Effector memory CD4-positive, alpha-beta T cell (primary cell): Measurements from ENCODE around the gene CACNA2D1.

Source experiments
- DNase-seq, 3 donors: peaks; one replicate each; pipeline ENCODE4 v3.0.0-alpha.2; 2020
- H3K27ac ChIP-seq: 2 replicates; pipeline ENCODE4 v1.7.0; 2013; ENCODE audit warnings: mild to moderate bottlenecking, low read length, moderate library complexity; ENCODE audit not compliant: insufficient read depth, poor library complexity, severe bottlenecking
- H3K27me3 ChIP-seq: replicated peaks from 2 replicates; pipeline ENCODE4 v1.7.0; 2013; ENCODE audit warnings: mild to moderate bottlenecking, low read length; ENCODE audit not compliant: insufficient read depth, control insufficient read depth, poor library complexity, severe bottlenecking
- H3K36me3 ChIP-seq: 2 replicates; pipeline ENCODE4 v1.7.0; 2013; ENCODE audit warnings: mild to moderate bottlenecking, low read length, moderate library complexity; ENCODE audit not compliant: control insufficient read depth, insufficient read depth
- H3K4me1 ChIP-seq: 2 replicates; pipeline ENCODE4 v1.7.0; 2013; ENCODE audit warnings: low read length, mild to moderate bottlenecking; ENCODE audit not compliant: control insufficient read depth, insufficient read depth, poor library complexity, severe bottlenecking
- H3K4me3 ChIP-seq: 2 replicates; pipeline ENCODE4 v1.7.0; 2013; ENCODE audit warnings: low read length, low read depth, mild to moderate bottlenecking; ENCODE audit not compliant: insufficient read depth, poor library complexity, severe bottlenecking
- H3K9me3 ChIP-seq: 2 replicates; pipeline ENCODE4 v1.7.0; 2013; ENCODE audit warnings: mild to moderate bottlenecking, low read length, moderate library complexity; ENCODE audit not compliant: control insufficient read depth

CACNA2D1 gene

GRCh38 chr7:82358923-82359322 is 84.7 kb downstream of the CACNA2D1 start:
- Histone ChIP-seq H3K27ac (no peak overlapping the region), H3K4me3 (no peak overlapping the region), H3K9me3 (no peaks in the 10 kb centered on the region), H3K4me1 (no peaks in the 10 kb centered on the region), H3K36me3 (no peaks in the 10 kb centered on the region), H3K27me3 (no peaks in the 10 kb centered on the region)
- DNase-seq: no peak

GRCh38 chr7:82358009-82358578 is 85.5 kb downstream of the CACNA2D1 start:
- Histone ChIP-seq H3K9me3 (no peaks in the 10 kb centered on the region), H3K4me3 (no peak overlapping the region), H3K27me3 (no peaks in the 10 kb centered on the region), H3K4me1 (no peaks in the 10 kb centered on the region), H3K36me3 (no peaks in the 10 kb centered on the region), H3K27ac (no peak overlapping the region)
- no peak for DNase-seq

GRCh38 chr7:82348251-82348650 is 95.3 kb downstream of the CACNA2D1 start:
- H3K4me3 ChIP-seq: no peak overlapping the region
- H3K36me3 ChIP-seq: no peaks in the 10 kb centered on the region
- no peak for DNase-seq
- H3K4me1 ChIP-seq: no peaks in the 10 kb centered on the region
- no peaks in the 10 kb centered on the region for H3K27me3 ChIP-seq
- H3K9me3 ChIP-seq: no peaks in the 10 kb centered on the region
- no peak overlapping the region for H3K27ac ChIP-seq

- H3K4me1 ChIP-seq: no peaks in the 10 kb centered on the region
- no peak for DNase-seq
These were observed 95.8 kb downstream of the CACNA2D1 start for GRCh38 chr7:82347808-82348207.

GRCh38 chr7:82345886-82346285 is 97.7 kb downstream of the CACNA2D1 start:
- H3K9me3 ChIP-seq: no peaks in the 10 kb centered on the region
- H3K27me3 ChIP-seq: no peaks in the 10 kb centered on the region
- H3K27ac ChIP-seq: no peak overlapping the region
- no peaks in the 10 kb centered on the region for H3K4me1 ChIP-seq
- no peak for DNase-seq
- H3K36me3 ChIP-seq: no peaks in the 10 kb centered on the region
- no peak overlapping the region for H3K4me3 ChIP-seq

More at GRCh38 chr7:82347808-82348207, 95.8 kb downstream of the CACNA2D1 start:
- no peaks in the 10 kb centered on the region for H3K9me3 ChIP-seq
- H3K27ac ChIP-seq: no peak overlapping the region
- no peak overlapping the region for H3K4me3 ChIP-seq
- H3K27me3 ChIP-seq: no peaks in the 10 kb centered on the region
- no peaks in the 10 kb centered on the region for H3K36me3 ChIP-seq

- H3K36me3 ChIP-seq: no peaks in the 10 kb centered on the region
- no peaks in the 10 kb centered on the region for H3K27me3 ChIP-seq
These were observed 99.9 kb downstream of the CACNA2D1 start for GRCh38 chr7:82343716-82344115.

GRCh38 chr7:82339958-82340357 is 103.6 kb downstream of the CACNA2D1 start:
- H3K4me1 ChIP-seq: no peaks in the 10 kb centered on the region
- H3K27ac ChIP-seq: no peak overlapping the region
- no peak for DNase-seq
- no peaks in the 10 kb centered on the region for H3K27me3 ChIP-seq
- no peak overlapping the region for H3K4me3 ChIP-seq
- no peaks in the 10 kb centered on the region for H3K36me3 ChIP-seq
- no peaks in the 10 kb centered on the region for H3K9me3 ChIP-seq

More at GRCh38 chr7:82343716-82344115, 99.9 kb downstream of the CACNA2D1 start:
- Histone ChIP-seq H3K4me3 (no peak overlapping the region), H3K27ac (no peak overlapping the region), H3K9me3 (no peaks in the 10 kb centered on the region), H3K4me1 (no peaks in the 10 kb centered on the region)
- DNase-seq: no peak

- no peak for DNase-seq
- Histone ChIP-seq H3K4me3 (no peak overlapping the region), H3K27me3 (no peaks in the 10 kb centered on the region), H3K4me1 (no peaks in the 10 kb centered on the region), H3K36me3 (no peaks in the 10 kb centered on the region), H3K9me3 (no peaks in the 10 kb centered on the region), H3K27ac (no peak overlapping the region)
These were observed 107.7 kb downstream of the CACNA2D1 start for GRCh38 chr7:82335927-82336326.

- Histone ChIP-seq H3K9me3 (no peaks in the 10 kb centered on the region), H3K27ac (no peak overlapping the region), H3K27me3 (no peaks in the 10 kb centered on the region), H3K36me3 (no peaks in the 10 kb centered on the region), H3K4me1 (no peaks in the 10 kb centered on the region), H3K4me3 (no peak overlapping the region)
- DNase-seq: no peak
These were observed 108.6 kb downstream of the CACNA2D1 start for GRCh38 chr7:82335001-82335400.

GRCh38 chr7:82331234-82331633 is 112.3 kb downstream of the CACNA2D1 start:
- Histone ChIP-seq H3K36me3 (no peaks in the 10 kb centered on the region), H3K27ac (no peak overlapping the region), H3K4me3 (no peak overlapping the region), H3K4me1 (no peaks in the 10 kb centered on the region), H3K9me3 (no peaks in the 10 kb centered on the region), H3K27me3 (no peaks in the 10 kb centered on the region)
- DNase-seq: no peak
